GM19395 (cell line): Measurements from ENCODE around the gene FTHL17.

Experiments used
- ATAC-seq: cut with Tn5 transposase; IDR thresholded peaks from one replicate; pipeline ENCODE4 v1.9.1; 2021; ENCODE audit warnings: mild to moderate bottlenecking, moderate library complexity; ENCODE audit not compliant: unreplicated experiment

FTHL17 gene

GRCh38 chrX:31071725-31072124 lies at the start of gene FTHL17:
FTHL17 (minus strand) TSS chrX:31072041; CDS start chrX:31071953, 88 bp downstream.
- ATAC-seq = no peak

DNA sequence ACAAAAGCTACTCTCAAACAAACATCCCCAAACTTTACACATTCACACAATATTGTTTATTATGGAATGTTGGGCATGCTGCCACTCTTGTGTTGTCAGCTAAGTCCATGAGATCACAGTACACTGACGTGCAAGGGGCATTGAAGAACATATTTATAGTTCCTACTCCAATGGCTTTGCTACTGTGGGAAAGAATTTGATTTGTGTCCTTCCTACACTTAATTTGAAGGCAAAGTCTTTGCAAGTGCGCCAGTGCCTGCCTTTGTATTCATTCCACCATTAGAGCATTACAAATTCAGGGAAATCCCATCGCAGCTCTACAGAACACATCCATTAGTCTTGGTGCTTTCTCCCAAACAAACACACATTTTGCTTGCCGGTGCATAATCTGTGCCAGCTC lies 45.4 kb upstream of the FTHL17 start:
- no peak for ATAC-seq

GRCh38 chrX:31115398-31115797 lies 43.6 kb upstream of the FTHL17 start:
- ATAC-seq = no peak

GRCh38 chrX:31114858-31115257 lies 43.0 kb upstream of the FTHL17 start:
- no peak for ATAC-seq

GRCh38 chrX:31112226-31112999 lies 40.6 kb upstream of the FTHL17 start:
- ATAC-seq = no peak

GRCh38 chrX:31110657-31111056 lies 38.8 kb upstream of the FTHL17 start:
- no peak for ATAC-seq

GRCh38 chrX:31099536-31100090 lies 27.8 kb upstream of the FTHL17 start:
- ATAC-seq = peak; percentile 72

- ATAC-seq = no peak
Measured at GRCh38 chrX:31098079-31098478, 26.2 kb upstream of the FTHL17 start.

GRCh38 chrX:31093639-31093975 lies 21.8 kb upstream of the FTHL17 start:
- ATAC-seq = peak; percentile 20

GRCh38 chrX:31092970-31093638 lies 21.3 kb upstream of the FTHL17 start:
- peak; percentile 50 for ATAC-seq

DNA sequence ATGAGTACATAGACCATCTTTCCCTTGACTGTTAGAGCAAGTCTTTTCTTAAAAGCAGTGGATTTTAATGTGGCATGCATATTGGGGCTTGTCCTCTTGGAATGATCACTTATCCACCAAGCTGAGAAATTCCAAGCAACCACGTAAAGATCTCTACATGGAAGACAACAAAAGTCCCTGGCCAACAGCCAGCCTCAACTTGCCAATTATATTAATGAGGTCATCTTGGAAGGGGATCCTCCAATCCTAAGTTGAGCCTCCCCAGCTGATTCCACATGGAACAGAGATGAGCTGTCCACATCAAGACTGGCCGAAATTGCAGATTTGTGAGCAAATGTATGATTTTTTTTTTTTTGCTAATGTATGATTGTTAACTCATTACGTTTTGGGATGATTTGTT lies 20.6 kb upstream of the FTHL17 start:
- ATAC-seq = no peak

DNA sequence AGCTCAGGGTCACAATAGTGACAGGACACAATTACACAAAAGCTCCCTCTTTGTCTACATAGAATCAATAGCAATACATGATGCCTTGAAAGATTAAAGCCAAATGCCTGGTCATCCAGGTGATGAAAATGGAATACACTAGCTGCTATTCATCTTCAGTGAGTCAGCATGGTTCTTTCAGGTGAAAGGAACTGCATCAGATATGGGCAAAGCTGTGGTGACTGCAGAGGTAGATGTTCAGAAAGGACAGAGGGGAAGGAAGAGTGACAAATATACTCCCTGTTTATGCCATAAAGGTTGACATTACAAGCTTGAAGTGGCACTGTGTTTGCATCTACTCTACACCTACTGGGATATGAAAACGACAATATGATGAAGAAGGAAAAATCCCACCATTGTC lies 20.0 kb upstream of the FTHL17 start:
- no peak for ATAC-seq

DNA sequence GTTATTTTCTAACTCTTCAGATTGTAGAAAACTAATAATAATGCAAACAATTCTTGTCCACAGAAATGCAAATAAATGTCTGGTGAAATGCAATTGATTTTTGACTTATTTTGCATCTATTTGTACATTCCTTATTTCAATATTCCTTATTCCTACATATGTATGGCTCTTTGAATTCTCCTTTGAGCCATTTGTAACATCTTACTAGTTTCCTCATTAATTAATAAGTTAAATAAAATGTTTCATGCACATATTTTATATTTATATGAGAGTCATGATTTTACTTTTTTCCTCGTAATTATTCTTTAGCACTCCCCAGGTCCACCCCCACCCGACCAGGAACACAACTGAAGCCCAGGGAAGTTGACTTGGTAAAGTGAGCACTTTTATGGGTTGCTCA lies 2.7 kb upstream of the FTHL17 start:
- no peak for ATAC-seq

GRCh38 chrX:31071262-31071661 lies 579 bp downstream of the FTHL17 start:
- ATAC-seq = no peak

DNA sequence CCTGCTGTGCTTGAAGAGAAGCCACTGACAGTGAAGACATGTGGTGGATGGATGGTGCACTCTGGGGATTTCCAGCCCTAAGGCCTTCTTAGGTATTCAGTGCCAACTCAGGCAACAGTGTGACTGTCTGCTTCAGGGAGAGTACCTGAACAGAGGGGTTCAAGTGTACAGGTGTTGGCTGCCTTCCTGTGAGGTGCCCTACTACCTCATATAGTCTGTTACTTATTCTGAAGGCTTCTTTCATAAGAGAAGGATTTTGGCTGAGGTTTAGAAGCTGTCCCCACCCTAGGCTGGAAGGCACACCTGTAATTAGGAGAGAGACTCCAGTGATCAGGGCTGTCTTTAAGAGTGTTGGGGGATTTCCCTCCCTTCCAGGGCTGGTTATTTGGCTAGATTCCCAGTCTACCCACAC lies 1.8 kb downstream of the FTHL17 start:
- ATAC-seq = peak; percentile 53

- no peak for ATAC-seq
Measured at GRCh38 chrX:31063114-31063513, 8.7 kb downstream of the FTHL17 start.

- ATAC-seq = peak; percentile 78
Measured at GRCh38 chrX:31061091-31061490, 10.8 kb downstream of the FTHL17 start.

- no peak for ATAC-seq
Measured at GRCh38 chrX:31060016-31060415, 11.8 kb downstream of the FTHL17 start.

DNA sequence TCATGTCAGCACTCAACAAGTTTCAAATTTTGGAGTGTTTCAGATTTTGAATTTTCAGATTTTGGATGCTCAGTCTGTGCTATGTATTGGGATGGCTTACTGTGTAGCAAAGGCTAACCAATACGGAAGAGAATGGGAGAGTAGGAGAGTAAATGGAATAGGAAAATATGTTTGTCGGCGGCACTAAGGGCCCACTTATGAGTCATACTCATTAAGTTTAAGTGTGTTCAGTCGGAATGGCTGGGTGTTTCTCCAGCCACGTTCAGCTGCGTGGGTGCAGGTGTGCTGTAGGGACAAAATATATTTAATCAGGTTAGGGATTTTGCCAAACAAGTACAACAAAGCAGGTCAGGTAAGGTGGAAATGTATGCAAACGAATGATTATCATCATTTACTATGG lies 13.6 kb downstream of the FTHL17 start:
- no peak for ATAC-seq

DNA sequence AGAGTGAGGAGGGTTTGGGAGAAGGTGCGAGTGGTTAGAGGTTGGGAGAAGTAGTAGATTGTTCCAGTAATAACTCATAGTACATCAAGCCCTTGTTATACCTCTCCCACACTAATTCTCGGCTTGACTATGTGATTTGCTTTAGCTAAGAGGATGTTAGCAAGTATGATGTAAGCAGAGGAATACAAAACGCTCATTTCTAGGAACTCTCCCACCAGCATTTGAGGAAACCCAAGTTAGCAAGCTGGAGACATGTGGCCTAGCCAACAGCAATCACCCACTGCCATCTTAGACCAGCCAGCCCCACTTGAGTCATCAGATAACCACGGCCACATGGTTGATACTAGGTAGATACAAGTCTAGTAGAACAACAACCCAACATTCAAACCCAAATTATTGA lies 14.2 kb downstream of the FTHL17 start:
- ATAC-seq = no peak

- no peak for ATAC-seq
Measured at GRCh38 chrX:31057291-31057690, 14.6 kb downstream of the FTHL17 start.

- no peak for ATAC-seq
Measured at GRCh38 chrX:31053621-31054020, 18.2 kb downstream of the FTHL17 start.
